Measurements from ENCODE around the gene PALM3.

Gene PALM3

DNA sequence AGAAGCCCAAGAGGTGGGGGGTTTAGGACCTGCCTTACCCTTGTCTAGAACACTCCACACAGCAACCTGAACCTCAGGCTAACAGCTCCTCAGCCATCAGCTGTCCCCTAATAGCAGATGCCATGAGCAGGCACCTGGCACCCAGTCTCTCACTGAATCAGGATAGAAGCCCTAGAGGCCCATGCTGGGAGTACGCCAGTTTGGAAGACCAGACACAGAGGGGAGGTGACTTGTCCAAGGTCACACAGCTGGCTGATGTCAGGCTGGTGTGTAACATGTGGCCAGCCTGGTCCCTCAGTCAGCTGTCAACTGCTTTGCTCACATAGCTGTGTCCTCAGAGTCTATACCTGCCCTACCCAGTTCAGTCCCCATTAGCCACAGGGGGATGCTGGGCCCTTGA is 41.4 kb upstream of the PALM3 start:
- POLR2A ChIA-PET (ENCODE audit: low non-redundant PET): no interaction called here

DNA sequence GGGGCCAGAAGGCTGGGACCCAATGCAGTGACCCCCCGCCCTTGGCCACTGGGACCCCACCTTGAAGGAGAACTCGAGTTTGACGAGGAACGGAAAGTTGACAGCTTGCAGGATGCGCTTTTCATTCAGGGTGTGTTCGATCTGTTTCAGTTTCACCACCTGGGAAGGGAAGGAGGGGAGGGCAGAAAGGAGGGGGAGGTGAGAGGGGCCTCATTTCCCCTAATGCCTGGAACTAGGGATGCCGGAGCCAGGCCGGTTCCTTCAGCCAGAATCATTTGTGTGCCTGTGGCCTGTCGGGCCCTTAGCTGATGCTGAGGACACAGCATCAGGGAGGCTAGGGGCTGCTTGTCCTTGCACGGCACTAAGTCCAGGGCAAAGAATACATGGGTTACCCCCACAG is 40.9 kb upstream of the PALM3 start:
- ChIA-PET POLR2A (ENCODE audit: low non-redundant PET) (no interaction called here), CTCF (no interaction called here)
- peak overlapping the region; percentile 62 for H3K27ac ChIP-seq
- TF ChIP-seq, protein P1, sequence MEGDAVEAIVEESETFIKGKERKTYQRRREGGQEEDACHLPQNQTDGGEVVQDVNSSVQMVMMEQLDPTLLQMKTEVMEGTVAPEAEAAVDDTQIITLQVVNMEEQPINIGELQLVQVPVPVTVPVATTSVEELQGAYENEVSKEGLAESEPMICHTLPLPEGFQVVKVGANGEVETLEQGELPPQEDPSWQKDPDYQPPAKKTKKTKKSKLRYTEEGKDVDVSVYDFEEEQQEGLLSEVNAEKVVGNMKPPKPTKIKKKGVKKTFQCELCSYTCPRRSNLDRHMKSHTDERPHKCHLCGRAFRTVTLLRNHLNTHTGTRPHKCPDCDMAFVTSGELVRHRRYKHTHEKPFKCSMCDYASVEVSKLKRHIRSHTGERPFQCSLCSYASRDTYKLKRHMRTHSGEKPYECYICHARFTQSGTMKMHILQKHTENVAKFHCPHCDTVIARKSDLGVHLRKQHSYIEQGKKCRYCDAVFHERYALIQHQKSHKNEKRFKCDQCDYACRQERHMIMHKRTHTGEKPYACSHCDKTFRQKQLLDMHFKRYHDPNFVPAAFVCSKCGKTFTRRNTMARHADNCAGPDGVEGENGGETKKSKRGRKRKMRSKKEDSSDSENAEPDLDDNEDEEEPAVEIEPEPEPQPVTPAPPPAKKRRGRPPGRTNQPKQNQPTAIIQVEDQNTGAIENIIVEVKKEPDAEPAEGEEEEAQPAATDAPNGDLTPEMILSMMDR (conservative IDR thresholded peaks at IDR 0.05; ENCODE audit: low read depth): no peak
- no peak for DNase-seq (ENCODE audit: low spot score)

More for the DNA sequence above, 41.4 kb upstream of the PALM3 start:
- CTCF ChIA-PET: no interaction called here
- peak overlapping the region; percentile 62; the same call in 1 of the 2 replicates for H3K27ac ChIP-seq
- no peak for DNase-seq (ENCODE audit: low spot score)
- TF ChIP-seq, protein P1 (conservative IDR thresholded peaks at IDR 0.05; ENCODE audit: low read depth): no peak

DNA sequence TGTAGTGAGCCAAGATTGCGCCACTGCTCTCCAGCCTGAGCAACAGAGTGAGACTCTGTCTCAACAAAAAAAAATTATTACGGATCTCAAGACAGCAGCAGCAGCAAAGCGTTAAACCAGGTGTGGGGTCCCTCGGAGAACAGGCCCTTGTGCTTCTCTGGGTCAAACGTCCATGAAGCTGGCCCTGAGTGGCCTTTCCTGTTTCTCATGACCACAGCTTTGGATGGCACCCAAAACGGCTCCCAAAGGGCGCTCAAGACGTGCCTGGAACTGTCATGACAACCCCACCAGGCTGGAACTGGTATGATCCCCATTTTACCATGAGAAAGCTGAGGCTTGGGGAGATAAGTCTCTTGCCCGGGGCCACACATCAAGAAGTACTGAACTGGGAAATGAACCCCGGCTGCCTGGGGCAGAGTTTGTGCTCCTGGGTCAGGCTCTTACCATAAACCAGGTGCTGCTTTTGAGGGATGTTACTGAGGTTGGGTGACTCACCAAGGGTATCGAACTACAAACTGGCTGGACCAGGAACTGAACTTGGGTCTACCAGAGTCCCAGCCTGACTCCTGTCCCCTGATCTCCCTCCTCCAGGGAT is 40.3 kb upstream of the PALM3 start:
- TF ChIP-seq, protein P1 (conservative IDR thresholded peaks at IDR 0.05; ENCODE audit: low read depth): no peak
- no peak for DNase-seq (ENCODE audit: low spot score)
- H3K27ac ChIP-seq: peak overlapping the region; percentile 62
- ChIA-PET POLR2A (ENCODE audit: low non-redundant PET) (no interaction called here), CTCF (no interaction called here)

DNA sequence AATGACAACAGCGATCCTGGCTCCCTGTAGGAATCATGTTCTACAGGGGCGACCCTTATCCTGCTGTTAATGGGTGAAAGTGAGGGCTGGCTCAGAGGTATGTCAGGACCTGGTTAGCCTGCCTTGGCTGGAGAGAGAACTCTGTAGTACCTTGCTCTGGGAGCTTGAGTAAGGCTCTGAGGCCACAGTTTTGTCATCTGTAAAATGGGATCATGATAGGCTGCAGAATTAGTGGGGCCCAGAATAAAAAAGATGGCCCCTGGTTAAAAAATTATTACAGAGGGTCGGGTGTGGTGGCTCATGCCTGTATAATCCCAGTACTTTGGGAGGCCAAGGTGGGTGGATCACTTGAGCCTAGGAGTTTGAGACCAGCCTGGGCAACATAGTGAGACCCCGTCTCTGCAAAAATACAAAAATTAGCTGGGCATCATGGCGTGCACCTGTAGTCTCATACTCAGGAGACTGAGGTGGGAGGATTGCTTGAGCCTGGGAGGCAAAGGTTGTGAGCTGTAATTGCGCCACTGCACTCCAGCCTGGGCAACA is 39.2 kb upstream of the PALM3 start:
- ChIA-PET POLR2A (ENCODE audit: low non-redundant PET) (no interaction called here), CTCF (no interaction called here)
- peak overlapping the region; percentile 62; the same call in 1 of the 2 replicates for H3K27ac ChIP-seq
- TF ChIP-seq, protein P1 (conservative IDR thresholded peaks at IDR 0.05; ENCODE audit: low read depth): no peak
- no peak for DNase-seq (ENCODE audit: low spot score)

DNA sequence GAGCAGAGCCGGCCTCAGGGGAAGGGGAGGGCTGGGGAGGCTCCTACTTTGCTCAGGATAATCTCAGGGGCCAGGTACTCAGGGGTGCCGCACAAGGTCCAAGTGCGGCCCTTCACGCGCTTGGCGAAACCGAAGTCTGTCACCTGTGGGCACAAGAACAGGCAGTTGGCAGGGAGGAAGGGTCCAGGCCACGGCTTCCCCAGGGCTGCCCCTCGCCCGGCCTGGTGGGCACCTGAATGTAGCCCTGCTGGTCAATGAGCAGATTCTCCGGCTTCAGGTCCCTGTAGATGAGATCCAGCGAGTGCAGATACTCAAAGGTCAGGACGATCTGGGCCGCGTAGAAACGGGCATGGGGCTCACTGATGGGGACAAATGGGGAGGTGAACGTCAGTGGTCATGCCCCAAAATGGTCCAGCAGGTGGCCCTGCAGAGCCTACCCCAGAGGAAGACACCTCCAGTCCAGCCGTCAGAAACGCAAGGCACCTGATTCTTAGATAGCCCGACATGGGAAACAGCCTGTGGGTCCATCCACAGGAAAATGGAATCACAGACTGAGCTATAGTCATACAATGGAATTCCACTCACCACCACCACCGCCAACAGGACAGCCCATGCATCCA is 35.8 kb upstream of the PALM3 start:
- TF ChIP-seq, protein P1 (conservative IDR thresholded peaks at IDR 0.05; ENCODE audit: low read depth): 0 out of 2 replicates have a peak, but pooled peaks have one; percentile 7
- DNase-seq (ENCODE audit: low spot score): no peak
- H3K27ac ChIP-seq: peak overlapping the region; percentile 0
- POLR2A ChIA-PET (ENCODE audit: low non-redundant PET): no interaction called here
- CTCF ChIA-PET: no interaction called here

DNA sequence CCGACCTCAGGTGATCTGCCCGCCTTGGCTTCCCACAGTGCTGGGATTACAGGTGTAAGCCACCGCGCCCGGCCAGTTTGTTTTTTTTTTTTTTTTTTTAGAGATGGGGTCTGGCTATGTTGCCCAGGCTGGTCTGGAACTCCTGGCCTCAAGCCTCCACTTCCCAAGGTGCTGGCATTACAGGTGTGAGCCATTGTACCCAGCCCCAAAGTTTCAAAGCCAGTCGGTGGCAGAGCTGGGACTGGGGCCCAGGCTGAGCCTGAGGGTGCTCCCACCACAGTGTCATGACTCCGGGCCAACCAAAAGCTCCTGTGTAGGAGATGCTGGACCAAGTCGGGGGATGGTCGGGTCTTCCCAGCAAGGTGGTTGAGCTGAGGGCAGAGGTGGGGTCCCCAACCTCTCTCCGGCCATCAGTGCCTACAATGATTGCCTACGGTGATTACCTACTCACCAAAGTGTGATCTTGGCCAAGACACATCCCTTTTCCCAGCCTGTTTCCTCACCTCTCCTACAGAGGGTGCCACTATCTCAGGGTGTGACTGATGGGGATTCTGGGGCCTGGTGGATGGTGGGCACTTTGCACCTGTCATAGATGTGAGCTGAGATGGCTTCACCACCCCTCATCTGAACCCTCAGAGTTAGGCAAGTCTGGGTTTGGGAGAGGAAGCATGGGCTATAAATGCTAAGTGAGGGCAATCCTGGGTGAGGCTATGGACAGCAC is 34.6 kb upstream of the PALM3 start:
- no peak for DNase-seq (ENCODE audit: low spot score)
- peak overlapping the region; percentile 0 for H3K27ac ChIP-seq
- TF ChIP-seq, protein P1 (conservative IDR thresholded peaks at IDR 0.05; ENCODE audit: low read depth): no peak
- ChIA-PET POLR2A (ENCODE audit: low non-redundant PET) (no interaction called here), CTCF (interaction anchor here (0.6 kb wide), 4 partner anchors 33 to 253 kb away, joined by 3 to 5 read pairs (median 4); no protein-coding TSS in a partner anchor)

Data from RWPE1 (cell line).